Measurements from ENCODE around the gene CMBL.

DNA sequence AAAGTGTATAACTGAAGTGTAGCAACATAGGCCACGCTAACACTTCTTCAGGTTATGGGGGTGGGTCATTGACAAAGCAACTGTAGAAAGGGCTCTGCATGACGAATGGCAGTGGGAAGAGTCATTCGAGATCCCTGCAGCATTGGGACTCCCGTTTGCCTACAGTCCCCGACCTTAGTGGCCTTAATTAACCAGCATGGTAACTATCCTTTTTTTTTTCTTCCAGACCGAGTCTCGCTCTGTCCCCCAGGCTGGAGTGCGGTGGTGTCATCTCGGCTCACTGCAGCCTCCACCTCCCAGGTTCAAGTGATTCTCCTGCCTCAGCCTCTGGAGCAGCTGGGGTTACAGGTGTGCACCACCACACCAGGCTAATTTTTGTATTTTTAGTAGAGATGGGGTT is 14.2 kb upstream of the CMBL start:
- no peak for TF ChIP-seq ZNF383 (CRISPR knock-in tag; IDR thresholded peaks at IDR 0.05; ENCODE audit: borderline replicate concordance)
- TF ChIP-seq, protein P1, sequence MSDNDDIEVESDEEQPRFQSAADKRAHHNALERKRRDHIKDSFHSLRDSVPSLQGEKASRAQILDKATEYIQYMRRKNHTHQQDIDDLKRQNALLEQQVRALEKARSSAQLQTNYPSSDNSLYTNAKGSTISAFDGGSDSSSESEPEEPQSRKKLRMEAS (IDR thresholded peaks at IDR 0.05): no peak
- TF ChIP-seq EZH2 (conservative IDR thresholded peaks at IDR 0.05; ENCODE audit: low read depth, low read length): no peak
- TF ChIP-seq, protein P2, sequence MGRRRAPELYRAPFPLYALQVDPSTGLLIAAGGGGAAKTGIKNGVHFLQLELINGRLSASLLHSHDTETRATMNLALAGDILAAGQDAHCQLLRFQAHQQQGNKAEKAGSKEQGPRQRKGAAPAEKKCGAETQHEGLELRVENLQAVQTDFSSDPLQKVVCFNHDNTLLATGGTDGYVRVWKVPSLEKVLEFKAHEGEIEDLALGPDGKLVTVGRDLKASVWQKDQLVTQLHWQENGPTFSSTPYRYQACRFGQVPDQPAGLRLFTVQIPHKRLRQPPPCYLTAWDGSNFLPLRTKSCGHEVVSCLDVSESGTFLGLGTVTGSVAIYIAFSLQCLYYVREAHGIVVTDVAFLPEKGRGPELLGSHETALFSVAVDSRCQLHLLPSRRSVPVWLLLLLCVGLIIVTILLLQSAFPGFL (CRISPR knock-in tag; IDR thresholded peaks at IDR 0.05): no peak
- TF ChIP-seq HNRNPL (IDR thresholded peaks at IDR 0.05; ENCODE audit: low read depth, low read length): no peak
- no peak for TF ChIP-seq MYNN (CRISPR knock-in tag; IDR thresholded peaks at IDR 0.05; ENCODE audit: low read depth)
- no peak for TF ChIP-seq TBX3 (IDR thresholded peaks at IDR 0.05; ENCODE audit: borderline replicate concordance)
- no peak for TF ChIP-seq GATAD2A (CRISPR knock-in tag; IDR thresholded peaks at IDR 0.05)

Data from HepG2 (cell line).